ENCODE measurements around the gene MACC1. TPM values are rescaled to one million over a fixed set of nuclear protein-coding genes. Genes with fewer than 3 reads are reported as not detected.
"Not testable (repeated sequence)": the region's sequence is repeated elsewhere in the genome, so short reads cannot be mapped to it uniquely, and the experiment has no call there.

The MACC1 gene
- total RNA-seq, 2 experiments from 2014 or later = 0.10 TPM

- Mint-ChIP-seq H3K4me3 (no peak overlapping the region), H3K36me3 (no peaks in the 10 kb centered on the region)
Observed at GRCh38 chr7:20151708-20152456, 65.3 kb downstream of the MACC1 start.

GRCh38 chr7:20146451-20146850, 70.7 kb downstream of the MACC1 start:
- no peak overlapping the region for H3K27ac Mint-ChIP-seq
- ChIA-PET CTCF (no interaction called here), POLR2A (no interaction called here)
- no peaks in the 10 kb centered on the region for H3K4me1 Mint-ChIP-seq (ENCODE audit: low read depth)
- H3K27me3 Mint-ChIP-seq = no peaks in the 10 kb centered on the region
- DNase-seq = no peak
- H3K9me3 Mint-ChIP-seq = no peaks in the 10 kb centered on the region
- intact Hi-C loops (cut with micrococcal nuclease) = no loop called here
- no peak overlapping the region for H3K4me3 Mint-ChIP-seq
- no peaks in the 10 kb centered on the region for H3K36me3 Mint-ChIP-seq

More at GRCh38 chr7:20151708-20152456, 65.3 kb downstream of the MACC1 start:
- H3K9me3 Mint-ChIP-seq = no peaks in the 10 kb centered on the region
- CTCF ChIA-PET = no interaction called here
- H3K4me1 Mint-ChIP-seq (ENCODE audit: low read depth) = no peaks in the 10 kb centered on the region
- intact Hi-C loops (cut with micrococcal nuclease) = no loop called here
- POLR2A ChIA-PET = no interaction called here
- H3K27me3 Mint-ChIP-seq = no peaks in the 10 kb centered on the region
- H3K27ac Mint-ChIP-seq = no peak overlapping the region
- DNase-seq = no peak

GRCh38 chr7:20144801-20145200, 72.4 kb downstream of the MACC1 start:
- DNase-seq = no peak
- no peak overlapping the region for H3K27ac Mint-ChIP-seq
- H3K4me3 Mint-ChIP-seq = no peak overlapping the region
- H3K36me3 Mint-ChIP-seq = no peaks in the 10 kb centered on the region
- CTCF ChIA-PET = no interaction called here
- intact Hi-C loops (cut with micrococcal nuclease) = no loop called here
- no peaks in the 10 kb centered on the region for H3K9me3 Mint-ChIP-seq
- no peaks in the 10 kb centered on the region for H3K27me3 Mint-ChIP-seq
- POLR2A ChIA-PET = no interaction called here
- H3K4me1 Mint-ChIP-seq (ENCODE audit: low read depth) = no peaks in the 10 kb centered on the region

GRCh38 chr7:20141666-20142065, 75.5 kb downstream of the MACC1 start:
- Mint-ChIP-seq H3K9me3 (no peaks in the 10 kb centered on the region), H3K27ac (no peak overlapping the region), H3K27me3 (no peaks in the 10 kb centered on the region), H3K4me1 (ENCODE audit: low read depth) (no peaks in the 10 kb centered on the region), H3K36me3 (no peaks in the 10 kb centered on the region), H3K4me3 (no peak overlapping the region)
- DNase-seq = no peak
- CTCF ChIA-PET = no interaction called here
- POLR2A ChIA-PET = no interaction called here
- intact Hi-C loops (cut with micrococcal nuclease) = no loop called here

GRCh38 chr7:20141002-20141345, 76.2 kb downstream of the MACC1 start:
- ChIA-PET CTCF (no interaction called here), POLR2A (no interaction called here)
- H3K27ac Mint-ChIP-seq = no peak overlapping the region
- no peaks in the 10 kb centered on the region for H3K27me3 Mint-ChIP-seq
- intact Hi-C loops (cut with micrococcal nuclease) = no loop called here
- no peaks in the 10 kb centered on the region for H3K36me3 Mint-ChIP-seq
- DNase-seq = no peak
- no peak overlapping the region for H3K4me3 Mint-ChIP-seq
- no peaks in the 10 kb centered on the region for H3K9me3 Mint-ChIP-seq
- no peaks in the 10 kb centered on the region for H3K4me1 Mint-ChIP-seq (ENCODE audit: low read depth)

- POLR2A ChIA-PET = no interaction called here
- Mint-ChIP-seq H3K27ac (no peak overlapping the region), H3K4me1 (ENCODE audit: low read depth) (no peaks in the 10 kb centered on the region), H3K36me3 (no peaks in the 10 kb centered on the region), H3K27me3 (no peaks in the 10 kb centered on the region), H3K4me3 (no peak overlapping the region), H3K9me3 (no peaks in the 10 kb centered on the region)
- no peak for DNase-seq
- intact Hi-C loops (cut with micrococcal nuclease) = no loop called here
- CTCF ChIA-PET = no interaction called here
Observed at GRCh38 chr7:20140291-20141001, 76.7 kb downstream of the MACC1 start.

GRCh38 chr7:20136647-20137046, 80.5 kb downstream of the MACC1 start:
- Mint-ChIP-seq H3K27ac (no peak overlapping the region), H3K4me1 (ENCODE audit: low read depth) (no peaks in the 10 kb centered on the region), H3K9me3 (no peaks in the 10 kb centered on the region), H3K4me3 (no peak overlapping the region), H3K27me3 (no peaks in the 10 kb centered on the region), H3K36me3 (no peaks in the 10 kb centered on the region)
- POLR2A ChIA-PET = no interaction called here
- intact Hi-C loops (cut with micrococcal nuclease) = no loop called here
- CTCF ChIA-PET = no interaction called here
- no peak for DNase-seq

- POLR2A ChIA-PET = no interaction called here
- no peaks in the 10 kb centered on the region for H3K4me1 Mint-ChIP-seq (ENCODE audit: low read depth)
- H3K27me3 Mint-ChIP-seq = no peaks in the 10 kb centered on the region
- DNase-seq = no peak
- CTCF ChIA-PET = no interaction called here
- no peak overlapping the region for H3K4me3 Mint-ChIP-seq
- no peaks in the 10 kb centered on the region for H3K9me3 Mint-ChIP-seq
- H3K27ac Mint-ChIP-seq = no peak overlapping the region
- H3K36me3 Mint-ChIP-seq = no peaks in the 10 kb centered on the region
- intact Hi-C loops (cut with micrococcal nuclease) = no loop called here
Observed at GRCh38 chr7:20133803-20134202, 83.4 kb downstream of the MACC1 start.

- Mint-ChIP-seq H3K4me3 (no peak overlapping the region), H3K4me1 (ENCODE audit: low read depth) (no peaks in the 10 kb centered on the region), H3K36me3 (no peaks in the 10 kb centered on the region), H3K27me3 (no peaks in the 10 kb centered on the region), H3K9me3 (no peaks in the 10 kb centered on the region), H3K27ac (no peak overlapping the region)
- no peak for DNase-seq
- ChIA-PET CTCF (interaction anchor here (0.6 kb wide), 1 partner anchor 126 kb away, joined by 3 read pairs; no protein-coding TSS in a partner anchor), POLR2A (no interaction called here)
- intact Hi-C loops (cut with micrococcal nuclease) = no loop called here
Observed at GRCh38 chr7:20132585-20132984, 84.6 kb downstream of the MACC1 start.

GRCh38 chr7:20131776-20132175, 85.4 kb downstream of the MACC1 start:
- H3K4me3 Mint-ChIP-seq = no peak overlapping the region
- no peaks in the 10 kb centered on the region for H3K4me1 Mint-ChIP-seq (ENCODE audit: low read depth)
- H3K27ac Mint-ChIP-seq = no peak overlapping the region
- DNase-seq = no peak
- ChIA-PET CTCF (no interaction called here), POLR2A (no interaction called here)
- no peaks in the 10 kb centered on the region for H3K9me3 Mint-ChIP-seq
- intact Hi-C loops (cut with micrococcal nuclease) = no loop called here
- H3K27me3 Mint-ChIP-seq = no peaks in the 10 kb centered on the region
- H3K36me3 Mint-ChIP-seq = no peaks in the 10 kb centered on the region

GRCh38 chr7:20129920-20130319, 87.3 kb downstream of the MACC1 start:
- H3K4me3 Mint-ChIP-seq = no peak overlapping the region
- ChIA-PET POLR2A (no interaction called here), CTCF (no interaction called here)
- intact Hi-C loops (cut with micrococcal nuclease) = no loop called here
- H3K4me1 Mint-ChIP-seq (ENCODE audit: low read depth) = no peaks in the 10 kb centered on the region
- DNase-seq = no peak
- H3K36me3 Mint-ChIP-seq = no peaks in the 10 kb centered on the region
- H3K27me3 Mint-ChIP-seq = no peaks in the 10 kb centered on the region
- no peaks in the 10 kb centered on the region for H3K9me3 Mint-ChIP-seq
- no peak overlapping the region for H3K27ac Mint-ChIP-seq

- H3K4me1 Mint-ChIP-seq (ENCODE audit: low read depth) = no peaks in the 10 kb centered on the region
- ChIA-PET CTCF (no interaction called here), POLR2A (no interaction called here)
- no peaks in the 10 kb centered on the region for H3K27me3 Mint-ChIP-seq
- intact Hi-C loops (cut with micrococcal nuclease) = no loop called here
- no peak overlapping the region for H3K4me3 Mint-ChIP-seq
- no peaks in the 10 kb centered on the region for H3K9me3 Mint-ChIP-seq
- H3K27ac Mint-ChIP-seq = no peak overlapping the region
- no peak for DNase-seq
- H3K36me3 Mint-ChIP-seq = no peaks in the 10 kb centered on the region
Observed at GRCh38 chr7:20128001-20128400, 89.2 kb downstream of the MACC1 start.

GRCh38 chr7:20126060-20126459, 91.1 kb downstream of the MACC1 start:
- CTCF ChIA-PET, POLR2A ChIA-PET: not testable (repeated sequence)

More at GRCh38 chr7:20126060-20126459, 91.1 kb downstream of the MACC1 start:
- intact Hi-C loops (cut with micrococcal nuclease); H3K27me3 Mint-ChIP-seq; H3K4me1 Mint-ChIP-seq (ENCODE audit: low read depth); H3K4me3 Mint-ChIP-seq; H3K36me3 Mint-ChIP-seq; H3K9me3 Mint-ChIP-seq; H3K27ac Mint-ChIP-seq; DNase-seq: not testable (repeated sequence)

Measured in activated CD4-positive, alpha-beta memory T cell treated with anti-CD3 and anti-CD28 coated beads for 36 hours (primary cell).